Smooth muscle cell (in vitro differentiated cells): ENCODE results near the gene RBMS3. TPM values are rescaled to one million over a fixed set of nuclear protein-coding genes. Genes with fewer than 3 reads are reported as not detected.

Experiments used
- DNase-seq: peaks from one replicate; lab custom pipeline; 2025; ENCODE audit not compliant: unreplicated experiment; lab: John Stamatoyannopoulos, UW
- H2AFZ ChIP-seq: fragments of 200-600 bp; sonication (generic); 2 replicates; pipeline ENCODE4 v1.6.0; 2016; ENCODE audit warnings: antibody characterized with exemption, low read depth, mild to moderate bottlenecking
- H3F3A ChIP-seq: fragments of 200-600 bp; sonication (generic); 2 replicates; pipeline ENCODE4 v1.6.0; 2017; ENCODE audit warnings: antibody characterized with exemption, low read depth
- H3K27ac ChIP-seq: fragments of 200-600 bp; sonication (generic); 2 replicates; pipeline ENCODE4 v1.5.1; 2016; ENCODE audit warnings: low read depth, mild to moderate bottlenecking
- H3K27me3 ChIP-seq: fragments of 200-600 bp; sonication (generic); 2 replicates; pipeline ENCODE4 v1.6.1; 2016; ENCODE audit warnings: low read depth, mild to moderate bottlenecking
- H3K36me3 ChIP-seq: fragments of 200-600 bp; sonication (generic); 2 replicates; pipeline ENCODE4 v1.5.1; 2016; ENCODE audit warnings: low read depth
- H3K4me1 ChIP-seq: fragments of 200-600 bp; sonication (generic); 2 replicates; pipeline ENCODE4 v1.5.1; 2016; ENCODE audit warnings: low read depth
- H3K4me2 ChIP-seq: fragments of 200-600 bp; sonication (generic); 2 replicates; pipeline ENCODE4 v1.6.0; 2016; ENCODE audit warnings: mild to moderate bottlenecking
- H3K4me3 ChIP-seq: fragments of 200-600 bp; sonication (generic); 2 replicates; pipeline ENCODE4 v1.5.1; 2016; ENCODE audit warnings: mild to moderate bottlenecking
- H3K79me2 ChIP-seq: fragments of 200-600 bp; sonication (generic); 2 replicates; pipeline ENCODE4 v1.6.0; 2016; ENCODE audit warnings: low read depth, mild to moderate bottlenecking
- H3K9ac ChIP-seq: fragments of 200-600 bp; sonication (generic); 2 replicates; pipeline ENCODE4 v1.6.0; 2016; ENCODE audit warnings: low read depth
- H3K9me3 ChIP-seq: fragments of 200-600 bp; sonication (generic); replicated peaks from 2 replicates; pipeline ENCODE4 v1.5.1; 2016; ENCODE audit warnings: low read depth
- H4K20me1 ChIP-seq: fragments of 200-600 bp; sonication (generic); 2 replicates; pipeline ENCODE4 v1.6.0; 2016; ENCODE audit warnings: low read depth
- CTCF ChIP-seq: fragments of 200-600 bp; sonication (generic); IDR thresholded peaks from 2 replicates; pipeline ENCODE4 v1.5.1; 2017; ENCODE audit warnings: borderline replicate concordance, mild to moderate bottlenecking, antibody characterized with exemption; ENCODE audit not compliant: insufficient read depth, poor library complexity, severe bottlenecking
- WGBS: methylation state at CpG from one replicate; pipeline ENCODE4 v1.1.7; 2016; ENCODE audit warnings: low lambda C conversion rate; 5-methylcytosine and 5-hydroxymethylcytosine counted together
- polyA plus RNA-seq: library from polyadenylated mRNA; unstranded; fragments of >200 nt; fragmentation: Nextera tagmentation; extraction: Ambion mirVana; gene quantifications from 2 replicates; pipeline ENCODE4 v1.2.1, GENCODE V29; 2016
- total RNA-seq: library from RNA; depleted of rRNA; stranded (reverse); fragments of >200 nt; gene quantifications from 2 replicates; pipeline ENCODE4 v1.2.3, GENCODE V29; 2014

RBMS3 gene
- total and polyA plus RNA-seq, 2 experiments from 2014 or later, result 42.9 to 50.6 TPM

GRCh38 chr3:29494305-29495036, 213.6 kb downstream of the RBMS3 start:
- Histone ChIP-seq H4K20me1 (no peaks in the 10 kb centered on the region), H3K27me3 (no peaks in the 10 kb centered on the region), H3K27ac (peak overlapping the region; percentile 8), H3K9me3 (no peaks in the 10 kb centered on the region), H3K9ac (no peak overlapping the region), H3K79me2 (peaks cover 10% of the 10 kb centered on the region), H3F3A (peaks cover 7% of the 10 kb centered on the region), H3K36me3 (no peaks in the 10 kb centered on the region), H3K4me2 (peak overlapping the region; percentile 23), H2AFZ (no peak overlapping the region), H3K4me3 (no peak overlapping the region), H3K4me1 (no peaks in the 10 kb centered on the region)
- TF ChIP-seq CTCF, result no peak
- no peak for DNase-seq
- 51% methylated on average over 6 of the region's 6 CpGs for WGBS

- H3K4me2 ChIP-seq, result no peak overlapping the region
- no peak overlapping the region for H3K4me3 ChIP-seq
- no peaks in the 10 kb centered on the region for H3K4me1 ChIP-seq
- no peak overlapping the region for H3K9ac ChIP-seq
- H2AFZ ChIP-seq, result no peak overlapping the region
- no peaks in the 10 kb centered on the region for H3K9me3 ChIP-seq
- no peak for TF ChIP-seq CTCF
- H3K27me3 ChIP-seq, result no peaks in the 10 kb centered on the region
- no peak for DNase-seq
- no peaks in the 10 kb centered on the region for H3K36me3 ChIP-seq
- WGBS, result 97% methylated on average over 5 of the region's 5 CpGs
- H3K27ac ChIP-seq, result no peak overlapping the region
- peaks cover 7% of the 10 kb centered on the region for H3F3A ChIP-seq
- no peaks in the 10 kb centered on the region for H4K20me1 ChIP-seq
- H3K79me2 ChIP-seq, result peaks cover 26% of the 10 kb centered on the region
These were observed 216.4 kb downstream of the RBMS3 start for GRCh38 chr3:29497282-29497681.

- Histone ChIP-seq H3K79me2 (peaks cover 67% of the 10 kb centered on the region), H2AFZ (no peak overlapping the region), H3K27ac (no peak overlapping the region), H3K9ac (no peak overlapping the region), H3F3A (peaks cover 3% of the 10 kb centered on the region), H3K4me3 (no peak overlapping the region), H3K4me1 (no peaks in the 10 kb centered on the region), H3K36me3 (no peaks in the 10 kb centered on the region), H3K27me3 (no peaks in the 10 kb centered on the region), H3K4me2 (no peak overlapping the region), H3K9me3 (no peaks in the 10 kb centered on the region), H4K20me1 (no peaks in the 10 kb centered on the region)
- no peak for DNase-seq
- WGBS, result 74% methylated on average over 2 of the region's 2 CpGs
- TF ChIP-seq CTCF, result no peak
These were observed 221.9 kb downstream of the RBMS3 start for GRCh38 chr3:29502771-29503170.

GRCh38 chr3:29503314-29503713, 222.4 kb downstream of the RBMS3 start:
- peaks cover 3% of the 10 kb centered on the region for H3F3A ChIP-seq
- H3K4me1 ChIP-seq, result no peaks in the 10 kb centered on the region
- no peaks in the 10 kb centered on the region for H3K9me3 ChIP-seq
- H4K20me1 ChIP-seq, result no peaks in the 10 kb centered on the region
- WGBS, result 81% methylated on average over 3 of the region's 3 CpGs
- H3K79me2 ChIP-seq, result peaks cover 72% of the 10 kb centered on the region
- H3K27ac ChIP-seq, result no peak overlapping the region
- DNase-seq, result no peak
- H2AFZ ChIP-seq, result no peak overlapping the region
- TF ChIP-seq CTCF, result no peak
- no peak overlapping the region for H3K4me3 ChIP-seq
- no peak overlapping the region for H3K9ac ChIP-seq
- no peaks in the 10 kb centered on the region for H3K36me3 ChIP-seq
- H3K4me2 ChIP-seq, result no peak overlapping the region
- H3K27me3 ChIP-seq, result no peaks in the 10 kb centered on the region
